IMR-90 (cell line): ENCODE results near the gene DIAPH1. TPM values are rescaled to one million over a fixed set of nuclear protein-coding genes. Genes with fewer than 3 reads are reported as not detected.

Source experiments
- ATAC-seq: fragments of 200-7000 bp; cut with Tn5 transposase; 2 replicates; pipeline ENCODE4 v1.9.1; 2020; ENCODE audit warnings: low read depth, mild to moderate bottlenecking, moderate library complexity
- BruUV-seq: library from RNA; stranded (reverse); fragments of 400-500 nt; replicated peaks from 2 replicates; lab custom pipeline; 2021; lab: Mats Ljungman, UMichigan
- CTCF ChIA-PET: fragments of 300-600 bp; formaldehyde crosslinking; extraction: SDS; loops from one replicate; lab custom pipeline; 2021; ENCODE audit warnings: antibody characterized with exemption; lab: Yijun Ruan, JAX
- POLR2A ChIA-PET: fragments of 300-600 bp; sonication (Branson Sonifier 250); formaldehyde crosslinking; loops from one replicate; lab custom pipeline; 2022; ENCODE audit warnings: antibody characterized with exemption; ENCODE audit not compliant: unreplicated experiment; lab: Charles Lee
- DNase-seq: peaks from one replicate; pipeline ENCODE4 v3.0.0; 2013
- H2AFZ ChIP-seq: replicated peaks from 2 replicates; pipeline ENCODE3; 2013; ENCODE audit warnings: low read length, mild to moderate bottlenecking; ENCODE audit not compliant: poor library complexity
- H2AK5ac ChIP-seq: 2 replicates; pipeline ENCODE4 v1.6.1; 2013; ENCODE audit warnings: low read depth, low read length, inconsistent platforms
- H2AK9ac ChIP-seq: replicated peaks from 2 replicates; pipeline ENCODE3; 2013; ENCODE audit warnings: mild to moderate bottlenecking, low read depth, low read length, moderate library complexity; ENCODE audit not compliant: poor library complexity
- H2BK120ac ChIP-seq: 2 replicates; pipeline ENCODE4 v1.6.1; 2013; ENCODE audit warnings: low read depth, low read length, inconsistent platforms
- H2BK15ac ChIP-seq: 3 replicates; pipeline ENCODE4 v1.6.1; 2013; ENCODE audit warnings: low read depth, low read length, inconsistent platforms
- H2BK20ac ChIP-seq: 2 replicates; pipeline ENCODE4 v1.6.1; 2013; ENCODE audit warnings: low read depth, mild to moderate bottlenecking, inconsistent platforms, low read length, moderate library complexity
- H2BK5ac ChIP-seq: 2 replicates; pipeline ENCODE4 v1.6.1; 2013; ENCODE audit warnings: mild to moderate bottlenecking, low read depth, low read length, inconsistent platforms; ENCODE audit not compliant: poor library complexity, severe bottlenecking
- H3K14ac ChIP-seq: replicated peaks from 2 replicates; pipeline ENCODE4 v1.6.1; 2013; ENCODE audit warnings: low read depth, low read length, inconsistent platforms
- H3K18ac ChIP-seq: 2 replicates; pipeline ENCODE4 v1.6.1; 2013; ENCODE audit warnings: low read depth, low read length, control low read depth
- H3K23ac ChIP-seq: 2 replicates; pipeline ENCODE4 v1.6.1; 2013; ENCODE audit warnings: low read depth, low read length, inconsistent platforms
- H3K27ac ChIP-seq: 2 replicates; pipeline ENCODE4 v1.5.1; 2013; ENCODE audit warnings: mild to moderate bottlenecking, control low read depth, low read length; ENCODE audit not compliant: insufficient read depth
- H3K27me3 ChIP-seq: 2 replicates; pipeline ENCODE4 v1.6.1; 2013; ENCODE audit warnings: low read length; ENCODE audit not compliant: control insufficient read depth, insufficient read depth
- H3K36me3 ChIP-seq: 2 replicates; pipeline ENCODE4 v1.6.1; 2013; ENCODE audit warnings: low read length, mixed read lengths; ENCODE audit not compliant: control insufficient read depth, insufficient read depth
- H3K4ac ChIP-seq: 2 replicates; pipeline ENCODE4 v1.6.1; 2013; ENCODE audit warnings: low read depth, low read length, inconsistent platforms
- H3K4me1 ChIP-seq: 2 replicates; pipeline ENCODE4 v1.6.1; 2013; ENCODE audit warnings: low read length, mixed read lengths; ENCODE audit not compliant: control insufficient read depth, insufficient read depth
- H3K4me2 ChIP-seq: 2 replicates; pipeline ENCODE4 v1.6.1; 2013; ENCODE audit warnings: low read depth, mild to moderate bottlenecking, control low read depth, low read length, moderate library complexity
- H3K4me3 ChIP-seq: 2 replicates; pipeline ENCODE4 v1.5.1; 2013; ENCODE audit warnings: low read depth, mild to moderate bottlenecking, control low read depth, low read length, moderate library complexity; ENCODE audit not compliant: insufficient read depth
- H3K56ac ChIP-seq: 2 replicates; pipeline ENCODE4 v1.6.1; 2013; ENCODE audit warnings: low read length, inconsistent platforms; ENCODE audit not compliant: insufficient read depth; ENCODE audit errors: extremely low read depth
- H3K79me1 ChIP-seq, 2 experiments: 2 replicates each; pipeline ENCODE4 v1.6.1; 2013; ENCODE audit warnings: low read length in 2 of 2, inconsistent platforms in 1 of 2, low read depth in 1 of 2
- H3K9ac ChIP-seq: 2 replicates; pipeline ENCODE4 v1.6.1; 2013; ENCODE audit warnings: low read depth, low read length, control low read depth
- H3K9me1 ChIP-seq: 2 replicates; pipeline ENCODE4 v1.6.1; 2013; ENCODE audit warnings: low read length, inconsistent platforms; ENCODE audit not compliant: insufficient read depth
- H3K9me3 ChIP-seq: 2 replicates; pipeline ENCODE4 v1.6.1; 2013; ENCODE audit warnings: low read length; ENCODE audit not compliant: control insufficient read depth, insufficient read depth
- H4K20me1 ChIP-seq: 2 replicates; pipeline ENCODE4 v1.6.1; 2013; ENCODE audit warnings: low read length, inconsistent platforms; ENCODE audit not compliant: insufficient read depth
- H4K5ac ChIP-seq: 2 replicates; pipeline ENCODE4 v1.6.1; 2013; ENCODE audit warnings: mild to moderate bottlenecking, low read depth, low read length, control low read depth
- H4K8ac ChIP-seq, 2 experiments: 2 replicates each; pipeline ENCODE4 v1.6.1; 2013; ENCODE audit warnings: low read depth in 2 of 2, low read length in 2 of 2, control low read depth in 1 of 2, inconsistent platforms in 1 of 2
- H4K91ac ChIP-seq: 2 replicates; pipeline ENCODE4 v1.6.1; 2013; ENCODE audit warnings: low read depth, low read length, inconsistent platforms; ENCODE audit not compliant: insufficient read depth
- CHD1 ChIP-seq: IDR thresholded peaks from 2 replicates; pipeline ENCODE4 v1.6.1; 2012; ENCODE audit warnings: low read depth, low read length, improper control_type of control experiment
- RAD21 ChIP-seq: IDR thresholded peaks from 2 replicates; pipeline ENCODE4 v1.6.1; 2012; ENCODE audit warnings: low read length, improper control_type of control experiment
- WGBS, 2 experiments: methylation state at CpG; one replicate each; pipeline versions ENCODE4 v1.1.5 to v1.1.7; 2013; ENCODE audit warnings: missing lambda C conversion rate in 2 of 2; ENCODE audit not compliant: insufficient read length in 1 of 2; ENCODE audit errors: extremely low coverage in 2 of 2; 5-methylcytosine and 5-hydroxymethylcytosine counted together
- dilution Hi-C: fragments of 300-500 bp; cut with HindIII; formaldehyde crosslinking; loops from one replicate; pipeline ENCODE4 v1.14.3; 2018; ENCODE audit warnings: low sequenced_read_pairs; ENCODE audit not compliant: unreplicated experiment
- in situ Hi-C: fragments of 300-500 bp; cut with MboI; formaldehyde crosslinking; loops from 3 replicates; pipeline ENCODE4 v1.14.3; 2019; ENCODE audit warnings: low sequenced_read_pairs, inconsistent platforms, mixed read lengths
- intact Hi-C: fragments of 100-400 bp; cut with micrococcal nuclease; formaldehyde crosslinking; loops from 2 replicates; pipeline ENCODE4 v1.10.0; 2022
- polyA plus RNA-seq, 3 experiments: library from polyadenylated mRNA; depleted of rRNA; stranded (reverse); fragments of >200 nt; gene quantifications; 2 replicates each; pipeline ENCODE4 v1.2.3, GENCODE V29; 2012; ENCODE audit warnings: low replicate concordance in 1 of 3
- total RNA-seq: library from RNA; depleted of rRNA; stranded (reverse); fragments of >200 nt; gene quantifications from 2 replicates; pipeline ENCODE4 v1.2.3, GENCODE V29; 2012

DIAPH1 gene
- total and polyA plus RNA-seq, 2 of the 4 experiments (the other 2 are of a cell fraction): 12.0 to 37.4 TPM

- Histone ChIP-seq H2BK120ac (no peak overlapping the region), H4K8ac (no peak overlapping the region), H2AFZ (no peak overlapping the region), H3K9me1 (peaks cover 33% of the 10 kb centered on the region), H2BK5ac (no peak overlapping the region), H2BK15ac (no peak overlapping the region), H3K36me3 (peaks cover 13% of the 10 kb centered on the region), H3K4me1 (peaks cover 12% of the 10 kb centered on the region), H3K9me3 (no peaks in the 10 kb centered on the region), H4K5ac (no peak overlapping the region), H3K4me2 (no peak overlapping the region), H3K27me3 (no peaks in the 10 kb centered on the region), H3K23ac (peak overlapping the region; percentile 44), H3K4ac (no peak overlapping the region), H3K18ac (no peak overlapping the region), H2AK5ac (no peak overlapping the region), H3K56ac (no peak overlapping the region), H4K91ac (no peak overlapping the region), H2AK9ac (no peak overlapping the region), H3K4me3 (no peak overlapping the region), H3K27ac (no peak overlapping the region), H3K79me1 (peaks cover 35 to 53% of the 10 kb centered on the region in 2 experiments), H2BK20ac (no peak overlapping the region), H3K14ac (no peak overlapping the region), H4K20me1 (peaks cover 27% of the 10 kb centered on the region), H3K9ac (no peak overlapping the region)
- ChIA-PET POLR2A (no interaction called here), CTCF (interaction anchor here (2.8 kb wide), 2 partner anchors 15 to 43 kb away, joined by 13 to 17 read pairs; partner anchors contain the start of gene DIAPH1)
- 100% methylated on average over 1 of the region's 6 CpGs; no CpG with 5 or more reads in 1 of the 2 experiments for WGBS, 2 experiments
- in situ Hi-C loops (no loop called here), dilution Hi-C loops (no loop called here), intact Hi-C loops (no loop called here)
- DNase-seq (no peak), ATAC-seq (no peak)
- no TSS peak for BruUV-seq
- TF ChIP-seq RAD21: no peak
- TF ChIP-seq CHD1: no peak
Measured at GRCh38 chr5:141634720-141635119, 15.9 kb upstream of the DIAPH1 start.
